Measurements from ENCODE around the gene ZNF467. TPM values are rescaled to one million over a fixed set of nuclear protein-coding genes. Genes with fewer than 3 reads are reported as not detected.
A peak's percentile ranks its signal among the peaks of the same experiment; 100 is the strongest.

ZNF467 gene
- total RNA-seq, 1 donor, result 1.3 TPM

DNA sequence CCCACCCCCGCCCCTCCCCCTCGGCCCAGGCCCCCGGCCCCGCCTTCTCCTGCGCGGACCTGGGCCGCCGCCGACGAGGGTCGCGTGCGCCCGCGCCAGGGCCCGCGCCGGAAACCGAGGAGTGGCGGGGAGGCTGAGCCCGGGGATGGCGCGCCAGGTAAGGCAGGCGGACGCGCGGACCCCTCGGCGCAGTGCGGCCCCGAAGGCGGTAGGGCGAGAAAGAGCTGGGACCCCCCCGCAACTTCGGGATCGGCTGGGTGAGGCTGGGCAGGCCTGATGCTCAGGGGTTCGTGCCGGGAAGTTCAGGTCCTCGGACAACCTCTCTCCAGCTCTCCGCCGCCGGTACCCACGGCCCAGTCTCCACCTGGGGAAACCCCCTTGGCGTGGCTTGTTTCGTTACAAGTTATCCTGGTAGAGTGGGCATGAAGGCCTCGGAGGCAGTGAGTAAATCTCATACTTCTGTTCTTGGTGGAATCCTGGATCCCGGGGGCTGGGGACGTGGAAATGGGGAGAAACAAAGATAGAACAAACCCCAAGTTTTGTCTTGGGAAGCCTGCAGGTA lies 58.4 kb downstream of the ZNF467 start:
- TF ChIP-seq, protein P1, sequence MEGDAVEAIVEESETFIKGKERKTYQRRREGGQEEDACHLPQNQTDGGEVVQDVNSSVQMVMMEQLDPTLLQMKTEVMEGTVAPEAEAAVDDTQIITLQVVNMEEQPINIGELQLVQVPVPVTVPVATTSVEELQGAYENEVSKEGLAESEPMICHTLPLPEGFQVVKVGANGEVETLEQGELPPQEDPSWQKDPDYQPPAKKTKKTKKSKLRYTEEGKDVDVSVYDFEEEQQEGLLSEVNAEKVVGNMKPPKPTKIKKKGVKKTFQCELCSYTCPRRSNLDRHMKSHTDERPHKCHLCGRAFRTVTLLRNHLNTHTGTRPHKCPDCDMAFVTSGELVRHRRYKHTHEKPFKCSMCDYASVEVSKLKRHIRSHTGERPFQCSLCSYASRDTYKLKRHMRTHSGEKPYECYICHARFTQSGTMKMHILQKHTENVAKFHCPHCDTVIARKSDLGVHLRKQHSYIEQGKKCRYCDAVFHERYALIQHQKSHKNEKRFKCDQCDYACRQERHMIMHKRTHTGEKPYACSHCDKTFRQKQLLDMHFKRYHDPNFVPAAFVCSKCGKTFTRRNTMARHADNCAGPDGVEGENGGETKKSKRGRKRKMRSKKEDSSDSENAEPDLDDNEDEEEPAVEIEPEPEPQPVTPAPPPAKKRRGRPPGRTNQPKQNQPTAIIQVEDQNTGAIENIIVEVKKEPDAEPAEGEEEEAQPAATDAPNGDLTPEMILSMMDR (IDR thresholded peaks at IDR 0.05; ENCODE audit: insufficient read depth, low read depth, low read length), result no peak
- no peak for DNase-seq (ENCODE audit: low read depth)

More for the DNA sequence above, 58.4 kb downstream of the ZNF467 start:
- H3K4me3 ChIP-seq (ENCODE audit: low read depth, low read length), result peak overlapping the region; percentile 70

Other genes with a start within 250 kb of the ZNF467 start
- gene ZNF862, start 64.8 kb upstream of the ZNF467 start, total RNA-seq, result 7.4 and 8.2 TPM in 2 replicates
- gene ATP6V0E2, start 100.4 kb upstream of the ZNF467 start, total RNA-seq, result 11.2 and 13.9 TPM in 2 replicates

Data from fibroblast of villous mesenchyme (primary cell).